Transverse colon (tissue), 4 donors: Measurements from ENCODE around the gene SLC39A8. TPM values are rescaled to one million over a fixed set of nuclear protein-coding genes. Genes with fewer than 3 reads are reported as not detected.

ENCODE experiments used
- DNase-seq: peaks from one replicate; pipeline ENCODE4 v3.0.0-alpha.2; 2019
- H3K27ac ChIP-seq, 4 donors: fragments of 200-600 bp; sonication (generic); 2 replicates each; pipeline ENCODE4 v1.5.1; 2016 to 2018; ENCODE audit warnings: inconsistent platforms in 4 of 4
- H3K27me3 ChIP-seq: fragments of 200-600 bp; sonication (generic); 2 replicates; pipeline ENCODE4 v1.5.1; 2017; ENCODE audit warnings: inconsistent platforms
- H3K36me3 ChIP-seq, 4 donors: fragments of 200-600 bp; sonication (generic); 2 replicates each; pipeline ENCODE4 v1.5.1; 2017 to 2019; ENCODE audit warnings: inconsistent platforms in 4 of 4
- H3K4me1 ChIP-seq, 4 donors: fragments of 200-600 bp; sonication (generic); 2 replicates each; pipeline ENCODE4 v1.5.1; 2017 to 2020; ENCODE audit warnings: inconsistent platforms in 4 of 4
- H3K4me3 ChIP-seq, 4 donors: fragments of 200-600 bp; sonication (generic); 1 replicate in 1 of 4; 2 replicates in 3 of 4; pipeline versions ENCODE4 v1.5.1 to v1.6.1; 2017 to 2019; ENCODE audit warnings: inconsistent platforms in 4 of 4
- H3K9me3 ChIP-seq, 2 donors: fragments of 200-600 bp; sonication (generic); 2 replicates each; pipeline ENCODE4 v1.5.1; 2017 to 2019; ENCODE audit warnings: inconsistent platforms in 2 of 2
- EP300 ChIP-seq: sonication (generic); formaldehyde crosslinking; IDR thresholded peaks from one replicate; pipeline ENCODE4 v1.6.1; 2017; ENCODE audit warnings: antibody characterized with exemption, low read depth
- POLR2A ChIP-seq: fragments of 450-650 bp; IDR thresholded peaks from one replicate; pipeline ENCODE4 v1.6.1; 2016; ENCODE audit warnings: antibody characterized with exemption, mild to moderate bottlenecking, moderate library complexity
- POLR2AphosphoS5 ChIP-seq, 3 donors: sonication (generic); formaldehyde crosslinking; IDR thresholded peaks; one replicate each; pipeline ENCODE4 v1.6.1; 2016; ENCODE audit warnings: antibody characterized with exemption in 3 of 3
- WGBS, 2 donors: methylation state at CpG; one replicate each; pipeline ENCODE4 v1.1.5; 2018; ENCODE audit warnings: low coverage in 1 of 2; 5-methylcytosine and 5-hydroxymethylcytosine counted together
- in situ Hi-C, 4 donors: fragments of 200-750 bp; cut with MboI; loops; one replicate each; pipeline versions ENCODE4 v1.15.0 to v1.15.1; 2017; ENCODE audit warnings: low sequenced_read_pairs in 3 of 4, low pct_ligation_motif_present in 1 of 4, low pct_unique_long_range_greater_than_20kb in 1 of 4
- intact Hi-C: fragments of 100-400 bp; cut with DNase I; formaldehyde crosslinking; loops from one replicate; pipeline ENCODE4 v1.15.1; 2023; ENCODE audit warnings: low total_unique reads
- total RNA-seq, 4 donors: library from RNA; depleted of rRNA; stranded (reverse); fragments of >200 nt; gene quantifications; one replicate each; pipeline ENCODE4 v1.1.0, GENCODE V29; 2016
- TF ChIP-seq, protein P1 (sequence below), 5 experiments: fragments of 200-600 bp in 3 of 5; fragments of 450-650 bp in 2 of 5; sonication (generic) in 3 of 5; IDR thresholded peaks; 1 replicate in 2 of 5; 2 replicates in 3 of 5; pipeline ENCODE4 v1.5.1; 2016 to 2017; ENCODE audit warnings: antibody characterized with exemption in 5 of 5, inconsistent platforms in 3 of 5, mild to moderate bottlenecking in 2 of 5, moderate library complexity in 1 of 5

The SLC39A8 gene
- total RNA-seq, 4 donors from 2014 or later, result 21.7 to 83.8 (median 42.6) TPM

DNA sequence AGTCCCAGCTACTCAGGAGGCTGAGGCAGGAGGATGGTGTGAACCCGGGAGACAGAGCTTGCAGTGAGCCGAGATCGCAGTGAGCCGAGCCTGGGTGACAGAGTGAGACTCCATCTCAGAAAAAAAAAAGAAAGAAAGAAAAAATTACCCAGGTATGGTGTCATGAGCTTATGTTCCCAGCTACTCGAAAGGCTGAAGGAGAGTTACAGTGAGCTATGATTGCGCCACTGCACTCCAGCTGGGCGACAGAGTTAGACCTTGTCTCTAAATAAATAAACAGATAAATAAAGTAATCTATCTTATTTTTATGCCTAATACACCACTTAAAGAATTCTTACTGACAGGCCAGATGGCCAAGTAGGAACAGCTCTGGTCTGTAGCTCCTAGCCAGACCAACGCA, 73.0 kb downstream of the SLC39A8 start:
- WGBS, 2 donors, result 81 to 97% methylated on average over 7 to 8 of the region's 8 CpGs
- intact Hi-C loops (no loop called here), in situ Hi-C loops (no loop called here)
- H3K4me3 ChIP-seq, result no peak overlapping the region
- TF ChIP-seq POLR2AphosphoS5 (IDR thresholded peaks at IDR 0.05) (no peak), POLR2A (no peak), EP300 (no peak)
- TF ChIP-seq, protein P1, sequence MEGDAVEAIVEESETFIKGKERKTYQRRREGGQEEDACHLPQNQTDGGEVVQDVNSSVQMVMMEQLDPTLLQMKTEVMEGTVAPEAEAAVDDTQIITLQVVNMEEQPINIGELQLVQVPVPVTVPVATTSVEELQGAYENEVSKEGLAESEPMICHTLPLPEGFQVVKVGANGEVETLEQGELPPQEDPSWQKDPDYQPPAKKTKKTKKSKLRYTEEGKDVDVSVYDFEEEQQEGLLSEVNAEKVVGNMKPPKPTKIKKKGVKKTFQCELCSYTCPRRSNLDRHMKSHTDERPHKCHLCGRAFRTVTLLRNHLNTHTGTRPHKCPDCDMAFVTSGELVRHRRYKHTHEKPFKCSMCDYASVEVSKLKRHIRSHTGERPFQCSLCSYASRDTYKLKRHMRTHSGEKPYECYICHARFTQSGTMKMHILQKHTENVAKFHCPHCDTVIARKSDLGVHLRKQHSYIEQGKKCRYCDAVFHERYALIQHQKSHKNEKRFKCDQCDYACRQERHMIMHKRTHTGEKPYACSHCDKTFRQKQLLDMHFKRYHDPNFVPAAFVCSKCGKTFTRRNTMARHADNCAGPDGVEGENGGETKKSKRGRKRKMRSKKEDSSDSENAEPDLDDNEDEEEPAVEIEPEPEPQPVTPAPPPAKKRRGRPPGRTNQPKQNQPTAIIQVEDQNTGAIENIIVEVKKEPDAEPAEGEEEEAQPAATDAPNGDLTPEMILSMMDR (IDR thresholded peaks at IDR 0.05), result no peak
- H3K27me3 ChIP-seq, result no peaks in the 10 kb centered on the region
- H3K36me3 ChIP-seq, result no peaks in the 10 kb centered on the region
- H3K4me1 ChIP-seq, result no peaks in the 10 kb centered on the region
- DNase-seq, result no peak
- H3K9me3 ChIP-seq, result no peaks in the 10 kb centered on the region
- H3K27ac ChIP-seq, result no peak overlapping the region

DNA sequence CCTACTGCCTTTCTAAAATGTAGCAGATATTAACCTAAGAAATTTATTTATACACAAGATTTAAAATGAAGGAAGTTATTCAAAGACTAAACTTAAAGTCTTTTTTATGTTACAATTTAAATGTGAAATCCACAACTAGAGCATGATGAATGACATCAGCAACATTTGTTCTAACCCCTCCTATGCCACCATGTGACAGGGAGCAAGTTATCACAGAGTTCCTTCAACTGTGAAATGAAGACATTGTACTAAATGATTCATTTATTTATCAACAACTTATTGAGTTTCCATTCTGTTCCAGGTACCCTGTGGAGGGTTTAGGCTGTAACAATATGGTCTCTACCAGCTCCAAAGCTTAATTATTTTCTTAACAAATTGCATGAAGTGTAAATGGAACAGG, 76.9 kb downstream of the SLC39A8 start:
- H3K27ac ChIP-seq, result no peak overlapping the region
- TF ChIP-seq, protein P1 (IDR thresholded peaks at IDR 0.05), result no peak
- TF ChIP-seq POLR2AphosphoS5 (IDR thresholded peaks at IDR 0.05) (no peak), POLR2A (no peak), EP300 (no peak)
- in situ Hi-C loops (no loop called here), intact Hi-C loops (no loop called here)
- no peak for DNase-seq
- H3K27me3 ChIP-seq, result no peaks in the 10 kb centered on the region
- H3K9me3 ChIP-seq, result no peaks in the 10 kb centered on the region
- peaks cover 0 to 3% (median 0%) of the 10 kb centered on the region in 4 donors for H3K36me3 ChIP-seq
- no peak overlapping the region for H3K4me3 ChIP-seq
- H3K4me1 ChIP-seq, result no peaks in the 10 kb centered on the region

DNA sequence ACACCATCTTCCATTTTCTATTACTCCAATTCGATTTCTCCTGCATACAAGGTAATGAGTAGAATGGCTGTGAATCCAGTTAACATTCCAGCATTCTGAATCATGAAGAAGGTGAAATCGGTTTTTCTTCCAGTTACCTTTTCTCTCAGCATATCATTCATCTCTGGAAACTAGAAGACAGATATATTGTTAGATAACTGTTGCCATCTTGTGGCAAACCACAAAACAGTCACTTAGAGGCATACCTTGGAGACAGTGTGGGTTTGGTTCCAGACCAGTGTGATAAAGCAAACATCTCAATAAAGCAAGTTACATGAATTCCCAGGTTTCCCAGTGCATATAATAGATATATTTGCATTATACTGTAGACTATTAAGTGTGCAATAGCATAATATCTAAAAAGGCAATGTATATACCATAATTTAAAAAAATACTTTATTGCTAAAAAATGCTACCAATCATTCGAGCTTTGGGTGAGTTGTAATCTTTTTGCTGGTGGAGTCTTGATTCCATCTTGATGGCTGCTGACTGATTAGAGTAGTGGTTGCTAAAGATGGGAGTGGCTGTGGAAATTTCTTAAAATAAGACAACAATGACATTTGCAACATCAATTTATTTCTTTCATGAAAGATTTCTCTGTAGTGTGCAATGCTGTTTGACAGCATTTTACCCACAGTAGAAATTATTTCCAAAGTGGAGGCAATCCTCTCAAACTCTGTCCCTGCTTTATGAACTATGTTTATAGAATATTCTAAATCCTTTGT, 82.1 kb downstream of the SLC39A8 start:
- intact Hi-C loops (no loop called here), in situ Hi-C loops (no loop called here)
- H3K27ac ChIP-seq, result no peak overlapping the region
- H3K4me3 ChIP-seq, result no peak overlapping the region
- no peak for DNase-seq
- 60 to 72% methylated on average over 3 of the region's 3 CpGs for WGBS, 2 donors
- TF ChIP-seq POLR2AphosphoS5 (IDR thresholded peaks at IDR 0.05), result no peak
- TF ChIP-seq, protein P1 (IDR thresholded peaks at IDR 0.05), result peak in 3 of 5 experiments; percentile 21 to 32 (median 26)
- no peaks in the 10 kb centered on the region for H3K27me3 ChIP-seq
- peaks cover 0 to 6% (median 0%) of the 10 kb centered on the region in 4 donors for H3K4me1 ChIP-seq
- peaks cover 0 to 3% (median 0%) of the 10 kb centered on the region in 4 donors for H3K36me3 ChIP-seq
- H3K9me3 ChIP-seq, result no peaks in the 10 kb centered on the region

DNA sequence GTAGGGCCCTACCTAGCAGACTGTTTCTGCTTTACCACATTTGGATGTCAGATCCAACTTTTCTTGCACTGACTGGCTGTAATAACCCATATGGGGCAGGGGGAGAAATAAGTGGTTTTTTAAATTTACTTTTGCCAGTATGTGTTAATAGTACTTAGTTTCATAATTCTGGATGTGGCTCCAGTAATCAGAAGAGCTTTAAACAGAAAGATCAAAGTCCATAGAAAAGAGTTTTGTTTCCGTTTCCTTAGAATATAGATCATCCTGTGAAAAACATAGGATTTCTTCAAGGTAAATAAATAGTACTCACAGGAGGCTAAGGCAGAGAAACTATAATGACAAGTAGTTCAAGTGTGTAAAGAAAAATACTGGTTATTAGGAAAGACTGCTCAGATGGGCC, 85.6 kb downstream of the SLC39A8 start:
- no peak overlapping the region for H3K27ac ChIP-seq
- DNase-seq, result no peak
- H3K27me3 ChIP-seq, result no peaks in the 10 kb centered on the region
- peaks cover 0 to 6% (median 0%) of the 10 kb centered on the region in 4 donors for H3K4me1 ChIP-seq
- no peak for TF ChIP-seq EP300
- no peak for TF ChIP-seq POLR2A
- TF ChIP-seq, protein P1 (IDR thresholded peaks at IDR 0.05), result no peak
- TF ChIP-seq POLR2AphosphoS5 (IDR thresholded peaks at IDR 0.05), result no peak
- no peaks in the 10 kb centered on the region for H3K9me3 ChIP-seq
- in situ Hi-C loops (no loop called here), intact Hi-C loops (no loop called here)
- no peak overlapping the region for H3K4me3 ChIP-seq
- WGBS, 2 donors, result 71 to 78% methylated on average over 1 of the region's 1 CpG
- peaks cover 0 to under 1% (median 0%) of the 10 kb centered on the region in 4 donors for H3K36me3 ChIP-seq
